HEK293T (cell line): ENCODE results near the gene EOGT.

Experiments
- CTCF ChIA-PET: fragments of 350-600 bp; formaldehyde crosslinking; extraction: SDS; loops from one replicate; lab custom pipeline; 2021; ENCODE audit warnings: antibody characterized with exemption, inconsistent platforms; lab: Yijun Ruan, JAX
- POLR2A ChIA-PET: fragments of 350-600 bp; formaldehyde crosslinking; extraction: SDS; loops from one replicate; lab custom pipeline; 2020; ENCODE audit warnings: antibody characterized with exemption, inconsistent platforms; lab: Yijun Ruan, JAX
- DNase-seq: peaks from one replicate; pipeline ENCODE4 v3.0.0; 2012; ENCODE audit warnings: mixed read lengths; ENCODE audit errors: extremely low spot score
- ARNT ChIP-seq: fragments of 450-650 bp; IDR thresholded peaks from 2 replicates; pipeline ENCODE4 v1.6.1; 2017; ENCODE audit warnings: mild to moderate bottlenecking
- BHLHE40 ChIP-seq: fragments of 450-650 bp; IDR thresholded peaks from 2 replicates; pipeline ENCODE4 v1.6.1; 2016; ENCODE audit warnings: mild to moderate bottlenecking, moderate library complexity, borderline replicate concordance
- CTBP1 ChIP-seq: fragments of 450-650 bp; IDR thresholded peaks from 2 replicates; pipeline ENCODE4 v1.6.1; 2016; ENCODE audit warnings: borderline replicate concordance
- ELF4 ChIP-seq: fragments of 450-650 bp; IDR thresholded peaks from 2 replicates; pipeline ENCODE4 v1.6.1; 2017; ENCODE audit warnings: antibody characterized with exemption
- FOXA1 ChIP-seq: fragments of 450-650 bp; IDR thresholded peaks from 2 replicates; pipeline ENCODE4 v1.6.1; 2016; ENCODE audit warnings: mild to moderate bottlenecking
- FOXK2 ChIP-seq: fragments of 450-650 bp; IDR thresholded peaks from 2 replicates; pipeline ENCODE4 v1.6.1; 2016; ENCODE audit warnings: mild to moderate bottlenecking
- FOXM1 ChIP-seq: fragments of 450-650 bp; IDR thresholded peaks from 2 replicates; pipeline ENCODE4 v1.6.1; 2017; ENCODE audit warnings: mild to moderate bottlenecking, borderline replicate concordance
- HDGF ChIP-seq: fragments of 450-650 bp; IDR thresholded peaks from 2 replicates; pipeline ENCODE4 v1.6.1; 2017; ENCODE audit warnings: antibody characterized with exemption, borderline replicate concordance
- L3MBTL2 ChIP-seq: fragments of 450-650 bp; conservative IDR thresholded peaks from 2 replicates; pipeline ENCODE4 v1.6.1; 2016; ENCODE audit warnings: mild to moderate bottlenecking
- LEF1 ChIP-seq: fragments of 450-650 bp; IDR thresholded peaks from 2 replicates; pipeline ENCODE4 v1.6.1; 2017; ENCODE audit warnings: mild to moderate bottlenecking, borderline replicate concordance
- NFRKB ChIP-seq: fragments of 450-650 bp; IDR thresholded peaks from 2 replicates; pipeline ENCODE4 v1.6.1; 2016; ENCODE audit warnings: mild to moderate bottlenecking, moderate library complexity
- SP1 ChIP-seq: fragments of 450-650 bp; IDR thresholded peaks from 2 replicates; pipeline ENCODE4 v1.6.1; 2017
- SUZ12 ChIP-seq: fragments of 450-650 bp; IDR thresholded peaks from 2 replicates; pipeline ENCODE4 v1.6.1; 2016; ENCODE audit warnings: mild to moderate bottlenecking
- TARDBP ChIP-seq: fragments of 450-650 bp; IDR thresholded peaks from 2 replicates; pipeline ENCODE4 v1.6.1; 2016
- ZNF384 ChIP-seq: fragments of 450-650 bp; IDR thresholded peaks from 2 replicates; pipeline ENCODE4 v1.6.1; 2016
- TF ChIP-seq, protein P1 (sequence below): fragments of 450-650 bp; IDR thresholded peaks from 2 replicates; pipeline ENCODE4 v1.6.1; 2016

Gene EOGT

DNA sequence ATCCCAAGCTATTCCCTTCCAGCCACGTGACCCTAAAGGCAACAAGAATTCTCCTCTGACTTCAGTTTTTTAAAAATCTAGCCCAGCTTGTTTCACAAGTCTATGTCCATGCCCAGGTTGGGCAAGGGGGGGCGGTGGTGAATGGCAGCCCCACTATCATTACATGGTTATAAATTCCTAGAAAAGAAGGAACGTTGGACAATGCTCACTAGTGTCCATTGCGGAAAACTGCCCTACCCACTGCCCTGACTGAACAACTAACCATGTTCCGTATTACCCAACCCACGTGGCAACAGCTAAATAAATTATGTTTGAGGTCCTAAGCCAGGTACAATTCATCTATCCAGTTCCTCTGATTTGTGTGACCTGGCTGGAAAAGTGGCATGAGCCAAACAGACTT, 72.4 kb downstream of the EOGT start:
- POLR2A ChIA-PET: no interaction called here
- DNase-seq: no peak
- CTCF ChIA-PET: interaction anchor here (0.8 kb wide), 1 partner anchor 9 kb away, joined by 3 read pairs; the partner anchor contains the start of gene TAFA4
- no peak for TF ChIP-seq L3MBTL2
- TF ChIP-seq FOXM1: no peak
- TF ChIP-seq TARDBP: no peak
- TF ChIP-seq LEF1: no peak
- no peak for TF ChIP-seq SP1
- no peak for TF ChIP-seq ZNF384
- TF ChIP-seq FOXK2: no peak
- no peak for TF ChIP-seq SUZ12
- TF ChIP-seq NFRKB: no peak
- TF ChIP-seq, protein P1, sequence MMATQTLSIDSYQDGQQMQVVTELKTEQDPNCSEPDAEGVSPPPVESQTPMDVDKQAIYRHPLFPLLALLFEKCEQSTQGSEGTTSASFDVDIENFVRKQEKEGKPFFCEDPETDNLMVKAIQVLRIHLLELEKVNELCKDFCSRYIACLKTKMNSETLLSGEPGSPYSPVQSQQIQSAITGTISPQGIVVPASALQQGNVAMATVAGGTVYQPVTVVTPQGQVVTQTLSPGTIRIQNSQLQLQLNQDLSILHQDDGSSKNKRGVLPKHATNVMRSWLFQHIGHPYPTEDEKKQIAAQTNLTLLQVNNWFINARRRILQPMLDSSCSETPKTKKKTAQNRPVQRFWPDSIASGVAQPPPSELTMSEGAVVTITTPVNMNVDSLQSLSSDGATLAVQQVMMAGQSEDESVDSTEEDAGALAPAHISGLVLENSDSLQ: no peak
- TF ChIP-seq HDGF: no peak
- no peak for TF ChIP-seq ARNT

DNA sequence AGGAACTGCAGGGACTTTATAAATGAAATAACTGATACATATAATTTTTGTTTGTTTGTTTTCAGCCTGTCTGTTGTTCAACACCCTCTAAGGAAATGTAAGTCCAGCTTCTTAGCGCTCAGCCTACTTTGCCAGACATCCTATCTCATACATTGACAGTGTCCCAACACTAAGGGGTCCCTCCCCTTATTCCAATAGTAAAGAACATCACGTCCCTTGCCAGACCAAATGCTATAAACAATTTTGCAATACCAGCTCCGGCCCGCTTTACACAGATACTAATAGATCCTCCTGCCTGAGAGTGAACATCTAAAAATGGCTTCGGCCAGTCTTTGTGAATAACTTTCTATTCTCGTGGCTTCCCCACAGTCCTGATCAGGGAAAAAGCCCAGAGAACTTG, 76.6 kb downstream of the EOGT start:
- DNase-seq: no peak
- POLR2A ChIA-PET: no interaction called here
- CTCF ChIA-PET: no interaction called here
- TF ChIP-seq BHLHE40: no peak
- TF ChIP-seq LEF1: no peak
- TF ChIP-seq L3MBTL2: no peak
- no peak for TF ChIP-seq HDGF
- no peak for TF ChIP-seq CTBP1
- TF ChIP-seq ELF4: no peak
- TF ChIP-seq TARDBP: no peak
- TF ChIP-seq, protein P1: no peak
- no peak for TF ChIP-seq ARNT

DNA sequence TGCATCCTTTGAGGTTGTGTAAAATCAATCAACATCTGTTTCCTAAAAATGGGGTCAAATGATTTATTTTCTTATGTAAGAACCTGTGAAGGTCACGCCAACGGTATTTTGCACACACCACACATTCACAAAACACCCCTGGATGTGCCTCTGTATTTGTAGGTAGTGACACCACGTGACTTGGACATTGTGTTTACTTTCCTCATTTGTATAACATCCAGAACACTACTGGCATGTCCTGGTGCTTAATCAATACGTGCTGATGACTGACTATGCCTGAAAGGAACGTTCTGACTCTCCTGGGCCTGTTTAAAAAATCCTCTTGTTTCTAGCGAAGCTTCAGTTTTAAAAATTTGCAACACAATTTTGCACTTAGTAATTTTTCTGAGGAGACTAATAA, 77.7 kb downstream of the EOGT start:
- TF ChIP-seq FOXK2 (no peak), ARNT (no peak), FOXA1 (no peak), ZNF384 (no peak), SUZ12 (no peak), BHLHE40 (no peak), L3MBTL2 (no peak), LEF1 (no peak), FOXM1 (no peak)
- CTCF ChIA-PET: interaction anchor here (0.6 kb wide), 1 partner anchor 1822 kb away, joined by 3 read pairs; no protein-coding TSS in a partner anchor
- POLR2A ChIA-PET: no interaction called here
- DNase-seq: no peak

DNA sequence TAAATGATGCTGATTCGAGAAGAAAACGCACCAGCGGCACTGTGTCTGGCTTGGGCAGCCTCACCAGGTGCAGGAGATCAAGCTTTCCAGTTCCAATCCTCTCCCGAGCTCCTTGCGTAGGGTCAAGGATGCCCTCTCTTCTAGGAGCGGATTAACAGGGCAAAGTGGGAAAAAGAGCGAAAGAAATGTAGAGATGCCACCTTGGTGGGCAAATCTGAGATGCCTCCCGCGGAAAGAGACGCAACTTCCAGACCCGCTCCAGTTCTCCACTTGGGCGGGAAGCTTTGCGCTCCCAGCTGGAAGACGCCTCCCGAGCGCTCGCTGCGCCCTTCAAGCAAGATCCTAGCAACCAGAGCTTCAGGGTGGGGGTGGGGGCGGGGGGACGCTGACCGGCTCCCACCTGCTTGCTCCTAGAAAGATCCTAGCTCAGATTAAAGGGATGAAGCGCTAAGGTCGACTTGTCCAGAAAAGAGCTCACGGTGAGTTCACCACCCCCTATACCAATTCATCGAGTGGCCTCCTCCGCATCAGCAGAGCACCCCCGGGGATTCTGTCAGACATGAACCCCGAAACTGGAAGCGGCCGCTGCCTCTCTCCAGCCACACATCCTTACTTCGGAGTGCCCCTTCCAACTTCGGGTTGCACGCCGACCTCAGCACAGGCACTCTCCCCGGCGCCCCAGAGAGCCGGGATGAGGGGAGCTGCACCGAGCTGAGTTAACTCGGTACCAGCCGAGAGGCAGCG, 81.9 kb downstream of the EOGT start:
- no peak for DNase-seq
- TF ChIP-seq FOXA1: no peak
- TF ChIP-seq L3MBTL2: no peak
- no peak for TF ChIP-seq ZNF384
- TF ChIP-seq ELF4: no peak
- TF ChIP-seq NFRKB: no peak
- TF ChIP-seq HDGF: no peak
- POLR2A ChIA-PET: interaction anchor here (0.8 kb wide), 1 partner anchor 82 kb away, joined by 3 read pairs; the partner anchor contains the start of gene EOGT
- CTCF ChIA-PET: interaction anchor here (0.9 to 1.3 kb wide), 2 partner anchors 10 to 375 kb away, joined by 3 read pairs; no protein-coding TSS in a partner anchor
